KMS-11 (cell line): Measurements from ENCODE around the gene TFG.

Source experiments
- H2AFZ ChIP-seq: fragments of 200-600 bp; sonication (generic); 2 replicates; pipeline ENCODE4 v1.6.1; 2016; ENCODE audit warnings: antibody characterized with exemption, mixed run types, low read depth
- H3K27ac ChIP-seq: fragments of 200-600 bp; sonication (generic); 2 replicates; pipeline ENCODE4 v1.6.1; 2016; ENCODE audit warnings: mild to moderate bottlenecking, mixed run types
- H3K27me3 ChIP-seq: fragments of 200-600 bp; sonication (generic); 2 replicates; pipeline ENCODE4 v1.6.1; 2017; ENCODE audit warnings: mild to moderate bottlenecking, low read depth, mixed run types, moderate library complexity; ENCODE audit not compliant: insufficient read depth
- H3K36me3 ChIP-seq: fragments of 200-600 bp; sonication (generic); 2 replicates; pipeline ENCODE4 v1.6.1; 2017; ENCODE audit warnings: mild to moderate bottlenecking, mixed run types; ENCODE audit not compliant: insufficient read depth
- H3K4me1 ChIP-seq: fragments of 200-600 bp; sonication (generic); 2 replicates; pipeline ENCODE4 v1.6.1; 2016; ENCODE audit warnings: mild to moderate bottlenecking, low read depth, mixed run types; ENCODE audit not compliant: poor library complexity, severe bottlenecking
- H3K4me2 ChIP-seq: fragments of 200-600 bp; sonication (generic); 2 replicates; pipeline ENCODE4 v1.7.0; 2016; ENCODE audit warnings: mild to moderate bottlenecking, mixed run types
- H3K4me3 ChIP-seq: fragments of 200-600 bp; sonication (generic); IDR thresholded peaks from 2 replicates; pipeline ENCODE4 v1.6.1; 2017; ENCODE audit warnings: low read depth, low read length, mixed read lengths; ENCODE audit not compliant: insufficient read depth
- H3K79me2 ChIP-seq: fragments of 200-600 bp; sonication (generic); 2 replicates; pipeline ENCODE4 v1.6.1; 2016; ENCODE audit warnings: low read depth, mixed run types; ENCODE audit not compliant: insufficient read depth
- H3K9ac ChIP-seq: fragments of 200-600 bp; sonication (generic); 2 replicates; pipeline ENCODE4 v1.6.1; 2016; ENCODE audit warnings: mild to moderate bottlenecking, mixed run types
- H4K20me1 ChIP-seq: fragments of 200-600 bp; sonication (generic); 2 replicates; pipeline ENCODE4 v1.6.1; 2016; ENCODE audit warnings: mild to moderate bottlenecking, mixed run types; ENCODE audit not compliant: insufficient read depth
- CTCF ChIP-seq: fragments of 200-600 bp; sonication (generic); conservative IDR thresholded peaks from 2 replicates; pipeline ENCODE4 v1.6.1; 2017; ENCODE audit warnings: low read depth, mild to moderate bottlenecking, antibody characterized with exemption, low read length, moderate library complexity, mixed read lengths

The TFG gene

DNA sequence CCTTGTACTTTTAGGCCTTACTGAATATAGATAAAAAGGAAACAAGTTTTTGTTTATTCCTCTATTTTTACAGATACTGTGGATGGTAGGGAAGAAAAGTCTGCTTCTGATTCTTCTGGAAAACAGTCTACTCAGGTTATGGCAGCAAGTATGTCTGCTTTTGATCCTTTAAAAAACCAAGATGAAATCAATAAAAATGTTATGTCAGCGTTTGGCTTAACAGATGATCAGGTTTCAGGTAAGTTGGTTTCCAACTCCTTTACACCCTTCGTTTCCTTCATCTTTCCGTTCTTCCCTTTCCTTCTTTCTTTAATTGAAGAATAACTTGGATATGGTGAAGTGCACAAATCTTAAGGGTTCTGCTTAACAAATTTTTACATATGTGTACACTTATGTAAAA is 23.1 kb downstream of the TFG start:
- Histone ChIP-seq H3K27ac (no peak overlapping the region), H3K4me3 (no peak overlapping the region), H3K9ac (no peak overlapping the region), H3K27me3 (no peaks in the 10 kb centered on the region), H3K79me2 (peaks cover 21% of the 10 kb centered on the region; the same call in 1 of the 2 replicates), H2AFZ (no peak overlapping the region), H3K4me1 (peaks cover 89% of the 10 kb centered on the region), H3K4me2 (peak overlapping the region; percentile 53), H4K20me1 (no peaks in the 10 kb centered on the region), H3K36me3 (peaks cover 11% of the 10 kb centered on the region; the same call in 1 of the 2 replicates)
- TF ChIP-seq CTCF = no peak

DNA sequence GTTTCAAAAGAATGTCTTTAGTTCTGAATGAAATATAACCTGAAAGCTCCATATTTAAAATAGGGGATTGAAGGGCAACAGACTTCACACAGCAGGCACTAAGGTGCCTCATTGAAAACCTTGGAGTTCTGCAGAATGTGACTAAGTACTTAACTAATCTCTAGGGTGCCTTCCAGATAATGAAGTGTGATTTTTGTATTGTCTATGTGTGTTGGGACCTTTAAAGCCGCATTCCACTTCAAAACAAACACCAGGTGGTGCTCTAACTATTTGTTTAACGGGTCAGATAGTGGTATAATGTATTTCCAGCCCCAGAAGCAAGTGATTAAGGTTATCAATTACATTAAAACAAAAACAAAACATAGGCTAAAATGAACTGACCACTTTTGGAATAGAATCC is 28.0 kb downstream of the TFG start:
- Histone ChIP-seq H3K9ac (no peak overlapping the region), H4K20me1 (no peaks in the 10 kb centered on the region), H3K4me1 (peaks cover 65% of the 10 kb centered on the region), H3K27ac (peak overlapping the region; percentile 16; the same call in 1 of the 2 replicates), H3K4me2 (peak overlapping the region; percentile 26; the same call in 1 of the 2 replicates), H2AFZ (no peak overlapping the region), H3K4me3 (no peak overlapping the region), H3K79me2 (peaks cover 12% of the 10 kb centered on the region; the same call in 1 of the 2 replicates), H3K27me3 (no peaks in the 10 kb centered on the region), H3K36me3 (peaks cover 5% of the 10 kb centered on the region; the same call in 1 of the 2 replicates)
- peak; percentile 60 for TF ChIP-seq CTCF

GRCh38 chr3:100740207-100740606 is 30.9 kb downstream of the TFG start:
- Histone ChIP-seq H4K20me1 (no peaks in the 10 kb centered on the region), H3K9ac (no peak overlapping the region), H3K36me3 (no peaks in the 10 kb centered on the region), H3K27me3 (no peaks in the 10 kb centered on the region), H2AFZ (no peak overlapping the region), H3K4me3 (no peak overlapping the region), H3K27ac (no peak overlapping the region), H3K79me2 (no peaks in the 10 kb centered on the region), H3K4me2 (no peak overlapping the region), H3K4me1 (peaks cover 38% of the 10 kb centered on the region)
- no peak for TF ChIP-seq CTCF

- Histone ChIP-seq H3K4me3 (no peak overlapping the region), H2AFZ (no peak overlapping the region), H4K20me1 (no peaks in the 10 kb centered on the region), H3K4me1 (peaks cover 7% of the 10 kb centered on the region), H3K27ac (no peak overlapping the region), H3K9ac (no peak overlapping the region), H3K4me2 (no peak overlapping the region), H3K36me3 (peaks cover 5% of the 10 kb centered on the region; the same call in 1 of the 2 replicates), H3K79me2 (no peaks in the 10 kb centered on the region), H3K27me3 (no peaks in the 10 kb centered on the region)
- no peak for TF ChIP-seq CTCF
Measured at GRCh38 chr3:100743535-100743934, 34.2 kb downstream of the TFG start.

GRCh38 chr3:100744671-100745070 is 35.4 kb downstream of the TFG start:
- no peak overlapping the region for H3K4me2 ChIP-seq
- H3K36me3 ChIP-seq = peaks cover 5% of the 10 kb centered on the region; the same call in 1 of the 2 replicates
- H3K9ac ChIP-seq = no peak overlapping the region
- H3K79me2 ChIP-seq = no peaks in the 10 kb centered on the region
- no peaks in the 10 kb centered on the region for H3K4me1 ChIP-seq
- H3K27me3 ChIP-seq = no peaks in the 10 kb centered on the region
- no peaks in the 10 kb centered on the region for H4K20me1 ChIP-seq
- H3K4me3 ChIP-seq = no peak overlapping the region
- no peak for TF ChIP-seq CTCF
- no peak overlapping the region for H3K27ac ChIP-seq
- no peak overlapping the region for H2AFZ ChIP-seq
